Measurements from ENCODE around the gene PRCP.
"Not testable (repeated sequence)": the region's sequence is repeated elsewhere in the genome, so short reads cannot be mapped to it uniquely, and the experiment has no call there.

DNA sequence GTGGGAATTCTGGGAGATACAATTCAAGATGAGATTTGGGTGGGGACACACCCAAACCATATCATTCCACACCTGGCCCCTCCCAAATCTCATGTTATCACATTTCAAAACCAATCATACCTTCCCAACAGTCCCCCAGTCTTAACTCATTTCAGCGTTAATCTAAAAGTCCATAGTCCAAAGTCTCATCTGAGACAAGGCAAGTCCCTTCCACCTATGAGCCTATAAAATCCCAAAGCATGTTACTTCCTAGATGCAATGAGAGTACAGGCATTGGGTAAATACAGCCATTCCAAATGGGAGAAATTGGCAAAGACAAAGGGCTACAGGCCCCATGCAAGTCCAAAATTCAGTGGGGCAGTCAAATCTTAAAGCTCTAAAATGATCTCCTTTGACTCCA is 43.2 kb upstream of the PRCP start:
- TF ChIP-seq ZNF274 (IDR thresholded peaks at IDR 0.05; ENCODE audit: low read depth, low read length); YY1 (IDR thresholded peaks at IDR 0.05; ENCODE audit: insufficient read depth, insufficient read length); SUZ12 (IDR thresholded peaks at IDR 0.05; ENCODE audit: extremely low read depth, insufficient read depth, insufficient read length): not testable (repeated sequence)

All from NT2/D1 (cell line).